Ovary (tissue), 3 donors: ENCODE data around the gene UTP15.

Experiments
- CTCF ChIP-seq, 3 donors: fragments of 450-650 bp in 2 of 3; fragments of 200-600 bp in 1 of 3; IDR thresholded peaks; one replicate each; pipeline versions ENCODE4 v1.5.1 to v1.8.0; 2016 to 2022; ENCODE audit warnings: antibody characterized with exemption in 3 of 3, mild to moderate bottlenecking in 1 of 3
- POLR2A ChIP-seq: fragments of 450-650 bp; IDR thresholded peaks from one replicate; pipeline ENCODE4 v1.6.1; 2017; ENCODE audit warnings: antibody characterized with exemption, mild to moderate bottlenecking, moderate library complexity
- donor health status: DM: no; HTN: no; CAD: no.

GRCh38 chr5:73550016-73550415, 15.5 kb upstream of the UTP15 start:
- TF ChIP-seq POLR2A (no peak), CTCF (IDR thresholded peaks at IDR 0.05) (no peak)
